Activated CD8-positive, alpha-beta memory T cell treated with anti-CD3 and anti-CD28 coated beads, Interleukin-2, amount 10 ng/mL, durations not matched to agents 7 days and 5 days (primary cell): ENCODE measurements around the gene DEFB132. TPM values are rescaled to one million over a fixed set of nuclear protein-coding genes. Genes with fewer than 3 reads are reported as not detected.
"Not testable (repeated sequence)": the region's sequence is repeated elsewhere in the genome, so short reads cannot be mapped to it uniquely, and the experiment has no call there.

Source experiments
- ATAC-seq: fragments of 150-1000 bp; cut with Tn5 transposase; one replicate; pipeline ENCODE4 v1.10.0; 2021; ENCODE audit warnings: moderate library complexity
- CTCF ChIA-PET: fragments of 350-600 bp; sonication (Branson Sonifier 250); formaldehyde crosslinking; loops from one replicate; lab custom pipeline; 2021; ENCODE audit warnings: antibody characterized with exemption; lab: Charles Lee
- DNase-seq: peaks from one replicate; pipeline ENCODE4 v3.0.0-alpha.2; 2020
- H3K27ac Mint-ChIP-seq: one replicate; pipeline ENCODE4 v1.8.0; 2021; ENCODE audit warnings: mild to moderate bottlenecking, mixed read lengths
- H3K27me3 Mint-ChIP-seq: one replicate; pipeline ENCODE4 v1.8.0; 2021; ENCODE audit warnings: mixed read lengths
- H3K36me3 Mint-ChIP-seq: one replicate; pipeline ENCODE4 v1.8.0; 2021; ENCODE audit warnings: mild to moderate bottlenecking, mixed read lengths
- H3K4me1 Mint-ChIP-seq: one replicate; pipeline ENCODE4 v1.8.0; 2021; ENCODE audit warnings: mixed read lengths
- H3K4me3 Mint-ChIP-seq: one replicate; pipeline ENCODE4 v1.8.0; 2021; ENCODE audit warnings: mild to moderate bottlenecking, moderate library complexity, mixed read lengths
- H3K9me3 Mint-ChIP-seq: one replicate; pipeline ENCODE4 v1.8.0; 2022; ENCODE audit warnings: low read depth, mixed read lengths
- total RNA-seq, 2 experiments: library from RNA; stranded (reverse); gene quantifications; one replicate each; pipeline ENCODE4 v1.2.3, GENCODE V29; 2021

DEFB132 gene, protein sequence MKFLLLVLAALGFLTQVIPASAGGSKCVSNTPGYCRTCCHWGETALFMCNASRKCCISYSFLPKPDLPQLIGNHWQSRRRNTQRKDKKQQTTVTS
- total RNA-seq, result not detected

DNA sequence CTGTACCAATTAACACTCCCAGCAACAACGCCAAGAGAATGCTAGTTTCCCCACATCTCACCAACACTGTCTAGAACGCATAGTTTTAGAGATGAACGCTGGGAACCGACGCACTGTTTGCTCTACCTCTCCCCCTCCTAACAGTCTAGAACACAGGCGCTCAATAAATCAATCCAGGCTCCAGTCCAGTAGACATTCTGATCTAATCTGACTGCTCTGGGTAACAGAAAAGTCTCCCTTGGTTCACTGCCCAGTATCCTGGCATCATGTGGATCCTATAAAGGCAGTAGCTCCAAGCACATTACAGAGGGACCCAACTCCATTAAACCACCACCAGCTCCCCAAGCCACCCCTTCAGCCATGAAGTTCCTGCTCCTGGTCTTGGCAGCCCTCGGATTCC, at the start of gene DEFB132:
Gene DEFB132 (plus strand): TSS at position 306 of the 400 bp plus-strand sequence. CDS start 55 bp downstream, at position 361.
- H3K36me3 Mint-ChIP-seq, result no peaks in the 10 kb centered on the region
- no peak within 1 kb of the TSS for H3K27ac Mint-ChIP-seq
- peaks cover 7% of the 10 kb centered on the region for H3K27me3 Mint-ChIP-seq
- peaks cover 8% of the 10 kb centered on the region for H3K4me1 Mint-ChIP-seq
- ATAC-seq (no peak), DNase-seq (no peak)
- no peaks in the 10 kb centered on the region for H3K9me3 Mint-ChIP-seq
- CTCF ChIA-PET, result interaction anchor here (2.5 kb wide), 1 partner anchor 9 kb away, joined by 10 read pairs; no protein-coding TSS in a partner anchor
- H3K4me3 Mint-ChIP-seq, result no peak within 1 kb of the TSS

DNA sequence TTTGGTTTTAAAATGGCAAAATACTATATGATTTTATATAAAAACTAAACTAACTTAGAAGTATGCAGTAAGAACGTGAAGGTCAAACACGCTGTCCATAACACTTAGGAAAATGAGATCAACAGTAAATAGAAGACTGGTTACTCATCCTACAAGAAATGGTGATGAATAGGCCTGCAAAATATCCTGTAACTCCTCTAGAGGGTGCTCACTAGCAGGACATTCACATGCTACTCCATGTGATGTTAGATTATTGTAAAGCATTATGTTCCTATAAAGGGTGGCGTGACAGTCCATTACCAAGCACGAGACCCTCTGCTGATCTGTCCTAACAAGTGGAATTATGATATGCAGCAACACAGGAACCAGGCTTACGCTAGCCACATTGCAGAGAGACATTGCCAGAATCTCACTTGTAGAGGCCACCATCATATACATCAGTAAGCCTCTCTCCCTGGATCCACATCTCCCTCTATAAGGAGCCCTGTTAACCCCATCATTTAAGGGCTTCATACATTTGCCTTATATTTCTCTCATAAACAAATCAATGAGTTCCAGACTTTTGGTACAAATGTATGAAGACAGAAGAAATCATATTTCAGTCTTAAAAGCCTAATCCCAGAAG, 48.5 kb upstream of the DEFB132 start:
- Mint-ChIP-seq H3K27ac (no peak overlapping the region), H3K4me3 (no peak overlapping the region), H3K4me1 (no peaks in the 10 kb centered on the region), H3K27me3 (peaks cover 20% of the 10 kb centered on the region), H3K9me3 (no peaks in the 10 kb centered on the region), H3K36me3 (no peaks in the 10 kb centered on the region)
- ATAC-seq, result peak; percentile 80
- CTCF ChIA-PET, result interaction anchor here (1.5 to 2.8 kb wide), 2 partner anchors 57 to 58 kb away, joined by 8 to 13 read pairs; no protein-coding TSS in a partner anchor
- DNase-seq, result no peak

DNA sequence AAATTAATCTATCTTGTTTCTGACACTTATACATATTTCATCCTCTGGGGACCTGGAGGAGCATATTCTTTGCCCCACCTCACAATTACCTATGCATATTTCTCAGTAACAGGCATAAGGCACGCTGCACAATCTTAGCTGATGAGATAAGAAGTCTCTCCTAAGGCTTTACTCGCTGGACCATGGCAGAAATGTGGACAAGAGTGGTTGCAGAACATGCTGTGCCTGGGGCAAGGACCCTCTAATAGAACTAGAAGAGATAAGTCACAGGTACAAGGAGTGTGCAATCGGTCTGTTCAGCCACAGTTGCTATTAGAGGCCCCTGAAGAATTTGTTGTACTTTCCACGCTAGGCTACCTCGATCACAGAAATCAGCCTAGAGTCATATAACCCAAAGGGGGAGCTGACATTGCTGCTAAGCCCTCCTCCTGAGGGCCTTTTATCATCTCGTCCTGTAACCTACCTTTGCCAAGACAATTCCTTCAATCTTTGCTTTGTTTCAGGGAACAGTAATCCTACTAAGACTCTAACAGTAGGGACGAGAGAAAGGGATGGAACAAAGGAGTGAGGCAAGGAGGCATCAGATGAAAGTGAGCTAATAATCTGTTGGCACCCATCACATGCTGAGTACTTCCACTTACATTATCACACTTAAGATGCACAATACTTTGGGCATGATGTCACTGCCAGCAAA, 46.6 kb upstream of the DEFB132 start:
- Mint-ChIP-seq H3K4me3 (no peak overlapping the region), H3K36me3 (no peaks in the 10 kb centered on the region), H3K9me3 (no peaks in the 10 kb centered on the region), H3K27ac (no peak overlapping the region), H3K4me1 (no peaks in the 10 kb centered on the region), H3K27me3 (peaks cover 12% of the 10 kb centered on the region)
- ATAC-seq (no peak), DNase-seq (no peak)
- CTCF ChIA-PET, result interaction anchor here (1.9 to 2.8 kb wide), 2 partner anchors 56 to 120 kb away, joined by 8 to 13 read pairs; no protein-coding TSS in a partner anchor

DNA sequence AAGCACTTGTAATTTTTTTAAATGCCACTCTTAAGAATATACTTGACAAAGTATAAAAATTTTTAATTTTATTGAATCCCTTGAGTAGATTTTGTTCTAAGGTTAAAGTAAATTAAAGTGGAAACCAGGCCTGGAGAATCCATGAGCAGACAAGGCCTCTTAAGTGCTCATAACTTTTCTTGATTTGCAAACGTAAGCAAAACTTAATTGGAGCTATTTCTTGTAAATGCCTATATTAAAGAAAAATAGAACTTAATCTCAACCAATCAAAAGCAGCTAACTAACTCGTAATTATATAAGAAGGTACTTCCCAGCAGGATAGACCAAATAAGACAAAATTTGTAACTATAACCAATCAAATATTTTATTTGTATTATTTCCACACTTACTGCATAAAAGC, 43.1 kb upstream of the DEFB132 start:
- ATAC-seq (no peak), DNase-seq (no peak)
- CTCF ChIA-PET, result interaction anchor here (1.0 to 2.8 kb wide), 3 partner anchors 10 to 51 kb away, joined by 3 to 8 read pairs (median 5); no protein-coding TSS in a partner anchor
- no peak overlapping the region for H3K4me3 Mint-ChIP-seq
- no peaks in the 10 kb centered on the region for H3K9me3 Mint-ChIP-seq
- no peaks in the 10 kb centered on the region for H3K4me1 Mint-ChIP-seq
- H3K27me3 Mint-ChIP-seq, result peaks cover 26% of the 10 kb centered on the region
- no peaks in the 10 kb centered on the region for H3K36me3 Mint-ChIP-seq
- H3K27ac Mint-ChIP-seq, result no peak overlapping the region

DNA sequence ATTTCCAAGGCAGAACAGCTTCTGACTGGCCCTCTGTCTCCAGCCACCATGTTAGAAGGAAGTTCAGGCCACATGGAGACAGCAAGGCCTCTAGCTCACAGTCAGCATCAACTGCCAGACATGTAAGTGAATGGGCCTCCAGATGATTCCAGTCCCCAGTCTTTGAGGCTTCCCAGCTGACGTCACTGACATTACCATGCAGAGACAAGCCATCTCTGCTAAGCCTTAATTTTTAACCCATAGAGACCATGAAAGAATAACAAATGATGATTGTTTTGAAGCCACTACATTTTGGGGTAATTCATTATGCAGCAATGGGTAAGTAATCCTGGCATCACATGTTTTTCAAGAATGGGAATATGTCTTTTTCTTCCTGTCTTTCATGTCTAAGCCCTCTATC, 41.7 kb upstream of the DEFB132 start:
- CTCF ChIA-PET, result interaction anchor here (0.9 to 2.8 kb wide), 3 partner anchors 9 to 115 kb away, joined by 3 to 8 read pairs (median 3); no protein-coding TSS in a partner anchor
- no peak for DNase-seq
- Mint-ChIP-seq H3K9me3 (no peaks in the 10 kb centered on the region), H3K36me3 (no peaks in the 10 kb centered on the region), H3K4me1 (no peaks in the 10 kb centered on the region), H3K27ac (no peak overlapping the region), H3K27me3 (peaks cover 38% of the 10 kb centered on the region), H3K4me3 (no peak overlapping the region)
- ATAC-seq, result no peak

DNA sequence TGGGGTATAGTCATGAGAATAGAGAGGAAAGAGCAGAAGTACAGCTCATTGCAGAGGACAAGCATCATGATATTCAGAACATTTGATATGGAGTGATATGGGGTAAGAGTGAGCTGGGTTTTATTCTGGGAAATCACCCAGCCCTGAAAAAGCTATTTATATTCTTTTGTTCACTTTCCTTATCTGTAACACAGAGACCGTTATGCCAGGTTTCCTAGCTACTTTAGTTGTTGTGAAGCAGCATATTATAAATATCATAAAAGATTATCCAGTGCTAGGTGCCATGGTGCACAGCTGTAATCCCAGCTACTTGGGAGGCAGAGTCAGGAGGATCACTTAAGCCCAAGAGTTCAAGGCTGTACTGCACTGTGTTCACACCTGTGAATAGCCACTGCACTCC, 40.3 kb upstream of the DEFB132 start:
- ATAC-seq, result no peak
- no peak for DNase-seq
- Mint-ChIP-seq H3K27me3 (peaks cover 40% of the 10 kb centered on the region), H3K36me3 (no peaks in the 10 kb centered on the region), H3K4me3 (no peak overlapping the region), H3K9me3 (no peaks in the 10 kb centered on the region), H3K27ac (no peak overlapping the region), H3K4me1 (no peaks in the 10 kb centered on the region)
- CTCF ChIA-PET, result no interaction called here

DNA sequence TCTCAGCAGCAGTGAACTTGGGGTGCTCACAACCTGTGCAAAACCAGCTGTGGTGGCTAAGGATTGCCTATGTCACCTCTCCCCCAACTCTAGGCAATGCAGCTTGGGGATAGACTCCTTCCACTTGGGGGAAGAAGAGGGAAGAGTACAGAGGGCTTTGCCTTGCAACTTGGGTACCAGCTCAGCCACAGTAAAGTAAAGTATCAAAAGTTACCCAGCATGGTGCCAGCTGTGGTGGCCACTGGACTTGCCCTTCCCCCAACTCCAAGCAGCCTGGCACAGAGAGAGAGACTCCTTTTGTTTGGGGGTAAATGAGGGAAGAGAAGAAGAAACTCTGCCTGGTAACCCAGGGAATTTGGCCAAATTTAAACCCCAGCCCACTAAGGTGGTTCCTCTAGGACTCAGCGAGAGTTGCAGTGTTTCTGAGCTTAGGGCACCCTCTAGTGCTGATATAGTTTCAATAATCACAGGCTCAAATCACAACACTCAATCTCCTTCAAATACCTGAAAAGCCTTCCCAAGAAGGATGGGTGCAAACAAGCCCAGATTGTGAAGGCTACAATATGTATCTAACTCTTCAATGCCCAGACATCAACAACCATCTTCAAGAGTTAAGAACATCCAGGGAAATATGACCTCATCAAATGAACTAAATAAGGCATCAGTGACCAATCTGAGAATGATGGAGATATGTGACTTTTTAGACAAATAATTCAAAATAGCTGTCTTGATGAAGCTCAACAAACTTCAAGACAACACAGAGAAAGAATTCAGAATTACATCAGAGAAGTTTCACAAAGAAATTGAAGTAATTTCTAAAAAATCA, 38.0 kb upstream of the DEFB132 start:
- ATAC-seq, result no peak
- CTCF ChIA-PET, result interaction anchor here (1.0 to 1.7 kb wide), 3 partner anchors 18 to 82 kb away, joined by 3 to 6 read pairs (median 3); no protein-coding TSS in a partner anchor
- H3K27me3 Mint-ChIP-seq, result peaks cover 56% of the 10 kb centered on the region
- no peak overlapping the region for H3K4me3 Mint-ChIP-seq
- no peaks in the 10 kb centered on the region for H3K4me1 Mint-ChIP-seq
- H3K36me3 Mint-ChIP-seq, result no peaks in the 10 kb centered on the region
- no peak overlapping the region for H3K27ac Mint-ChIP-seq
- no peak for DNase-seq
- no peaks in the 10 kb centered on the region for H3K9me3 Mint-ChIP-seq

DNA sequence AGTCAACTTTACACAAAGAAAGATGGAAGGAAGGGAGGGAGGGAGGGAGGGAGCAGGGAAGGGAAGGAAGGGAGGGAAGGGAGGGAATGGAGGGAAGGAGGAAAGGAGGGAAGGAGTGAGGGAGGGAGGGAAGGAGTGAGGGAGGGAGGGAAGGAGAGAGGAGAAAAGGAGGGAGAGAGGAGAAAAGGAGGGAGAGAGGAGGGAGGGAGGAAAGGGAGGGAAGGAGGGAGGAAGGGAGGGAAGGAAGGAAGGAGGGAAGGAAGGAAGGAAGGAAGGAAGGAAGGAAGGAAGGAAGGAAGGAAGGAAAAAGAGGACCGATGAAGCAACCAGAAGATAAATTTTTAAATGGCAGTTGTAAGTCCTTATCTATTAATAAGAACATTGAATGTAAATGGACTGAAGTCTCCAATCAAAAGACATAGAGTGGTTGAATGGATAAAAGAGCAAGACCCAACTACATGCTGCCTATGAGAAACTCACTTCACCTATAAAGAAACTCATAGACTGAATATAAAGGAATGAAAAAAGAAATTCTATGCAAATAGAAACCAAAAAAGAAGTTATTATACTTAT, 36.2 kb upstream of the DEFB132 start:
- no peak for ATAC-seq
- peaks cover 63% of the 10 kb centered on the region for H3K27me3 Mint-ChIP-seq

DNA sequence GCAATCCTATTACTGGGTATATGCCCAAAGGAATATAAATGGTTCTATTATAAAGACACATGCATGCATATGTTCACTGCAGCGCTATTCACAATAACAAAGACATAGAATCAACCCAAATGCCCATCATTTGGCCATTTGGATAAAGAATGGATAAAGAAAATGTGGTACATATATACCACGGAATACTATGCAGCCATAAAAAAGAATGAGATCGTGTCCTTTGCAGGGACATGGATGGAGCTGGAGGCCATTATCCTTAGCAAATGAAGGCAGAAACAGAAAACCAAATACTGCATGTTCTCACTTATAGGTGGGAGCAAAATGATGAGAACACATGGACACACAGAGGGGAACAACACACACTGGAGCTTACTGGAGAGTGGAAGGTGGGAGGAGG, 31.6 kb upstream of the DEFB132 start:
- not testable (repeated sequence) for H3K27ac Mint-ChIP-seq, DNase-seq, H3K9me3 Mint-ChIP-seq, H3K36me3 Mint-ChIP-seq, H3K4me3 Mint-ChIP-seq, ATAC-seq
- CTCF ChIA-PET, result interaction anchor here (0.9 kb wide), 1 partner anchor 9 kb away, joined by 3 read pairs; no protein-coding TSS in a partner anchor
- Mint-ChIP-seq H3K4me1 (peaks cover 13% of the 10 kb centered on the region), H3K27me3 (peaks cover 35% of the 10 kb centered on the region)

More for the DNA sequence above, 36.2 kb upstream of the DEFB132 start:
- no peaks in the 10 kb centered on the region for H3K36me3 Mint-ChIP-seq
- peaks cover 5% of the 10 kb centered on the region for H3K4me1 Mint-ChIP-seq
- CTCF ChIA-PET, result no interaction called here
- no peaks in the 10 kb centered on the region for H3K9me3 Mint-ChIP-seq
- DNase-seq, result no peak
- H3K4me3 Mint-ChIP-seq, result no peak overlapping the region
- H3K27ac Mint-ChIP-seq, result no peak overlapping the region

DNA sequence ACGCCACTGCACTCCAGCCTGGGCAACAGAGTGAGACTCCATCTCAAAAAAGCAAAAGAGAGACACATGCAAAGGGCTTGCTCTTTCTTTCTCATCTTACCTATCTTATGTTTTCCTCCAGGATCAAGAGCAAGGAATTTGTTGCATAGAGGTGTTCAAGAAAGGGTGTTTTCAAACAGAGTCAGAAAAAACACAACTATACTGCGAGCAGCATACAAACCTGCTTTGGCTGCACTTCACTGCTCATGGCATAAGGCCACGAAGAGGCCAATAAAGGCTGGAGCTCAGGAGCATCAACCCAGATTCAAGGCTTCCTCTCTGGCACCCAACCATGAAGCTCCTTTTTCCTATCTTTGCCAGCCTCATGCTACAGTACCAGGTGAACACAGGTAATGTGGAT, 30.6 kb upstream of the DEFB132 start, which contains the start of gene DEFB129:
Gene DEFB129 (plus strand): TSS at position 301 of the 400 bp plus-strand sequence. CDS start 31 bp downstream, at position 332.
- Mint-ChIP-seq H3K9me3 (peaks cover 3% of the 10 kb centered on the region), H3K27me3 (peaks cover 35% of the 10 kb centered on the region), H3K36me3 (no peaks in the 10 kb centered on the region), H3K27ac (no peak within 1 kb of the TSS), H3K4me3 (no peak within 1 kb of the TSS), H3K4me1 (peaks cover 13% of the 10 kb centered on the region)
- CTCF ChIA-PET, result interaction anchor here (1.2 kb wide), 1 partner anchor 103 kb away, joined by 3 read pairs; no protein-coding TSS in a partner anchor
- ATAC-seq, result no peak
- DNase-seq, result no peak

DNA sequence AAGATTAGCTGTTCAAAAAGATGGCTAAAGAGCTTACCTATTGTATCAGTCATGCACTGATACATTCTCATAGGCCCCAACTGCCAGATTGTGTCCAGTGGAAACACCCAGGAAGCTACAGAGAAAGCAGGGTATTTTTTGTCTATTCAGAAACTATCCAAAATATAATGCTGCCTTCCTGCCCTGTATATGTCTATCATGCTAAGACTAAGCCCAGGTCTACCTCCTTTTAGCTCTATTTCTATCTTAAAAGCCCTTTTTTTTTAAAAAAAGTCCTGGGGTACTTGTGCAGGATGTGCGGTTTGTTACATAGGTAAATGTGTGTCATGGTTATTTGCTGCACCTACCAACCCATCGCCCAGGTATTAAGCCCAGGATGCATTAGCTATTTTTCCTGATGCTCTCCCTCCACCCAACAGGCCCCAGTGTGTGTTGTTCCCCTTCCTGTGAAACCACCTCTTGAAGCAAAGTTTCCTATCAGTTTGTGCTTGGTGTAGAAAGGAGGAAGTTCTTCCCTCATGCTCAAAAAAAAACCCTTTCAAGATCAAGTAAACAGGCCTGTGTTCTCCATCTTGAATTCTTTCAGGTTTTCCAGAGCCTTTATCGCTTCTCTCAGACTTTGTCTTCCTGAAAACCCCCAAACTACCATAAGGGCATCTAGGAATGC, 30.0 kb upstream of the DEFB132 start:
- Mint-ChIP-seq H3K4me1 (peaks cover 13% of the 10 kb centered on the region), H3K36me3 (no peaks in the 10 kb centered on the region), H3K9me3 (peaks cover 4% of the 10 kb centered on the region), H3K27me3 (peaks cover 31% of the 10 kb centered on the region), H3K27ac (no peak overlapping the region), H3K4me3 (no peak overlapping the region)
- ATAC-seq (no peak), DNase-seq (no peak)
- CTCF ChIA-PET, result interaction anchor here (1.2 kb wide), 1 partner anchor 103 kb away, joined by 3 read pairs; no protein-coding TSS in a partner anchor

DNA sequence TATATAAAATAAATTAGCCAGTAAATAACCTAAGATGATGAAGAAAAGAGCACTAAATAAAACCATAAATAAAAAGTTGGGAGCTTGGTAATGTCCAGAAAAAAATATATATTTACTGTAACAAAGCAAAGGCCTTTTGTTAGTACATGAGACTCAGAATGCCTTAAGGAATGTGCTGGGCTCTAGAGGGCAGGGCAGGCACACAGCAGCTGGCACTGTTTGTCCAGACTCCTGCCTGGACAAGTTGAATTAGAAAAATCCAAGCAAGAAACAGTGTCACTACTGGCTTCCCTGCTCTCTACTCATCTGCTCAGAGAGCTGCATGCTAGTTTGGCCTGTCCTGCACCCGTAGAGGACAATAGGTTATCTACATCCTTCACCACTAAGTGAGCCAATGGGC, 21.6 kb upstream of the DEFB132 start:
- Mint-ChIP-seq H3K9me3 (peaks cover 2% of the 10 kb centered on the region), H3K27ac (no peak overlapping the region), H3K27me3 (peaks cover 13% of the 10 kb centered on the region), H3K4me3 (no peak overlapping the region), H3K4me1 (peaks cover 15% of the 10 kb centered on the region), H3K36me3 (no peaks in the 10 kb centered on the region)
- DNase-seq, result no peak
- ATAC-seq, result no peak
- CTCF ChIA-PET, result interaction anchor here (3.0 kb wide), 1 partner anchor 30 kb away, joined by 18 read pairs; no protein-coding TSS in a partner anchor
